Measurements from ENCODE around the gene PRM2. TPM values are rescaled to one million over a fixed set of nuclear protein-coding genes. Genes with fewer than 3 reads are reported as not detected.

PRM2 gene
- total and polyA plus RNA-seq, 2 of the 8 experiments (the other 6 are each of a cell fraction or from before 2014, with no cell fraction given): not detected

GRCh38 chr16:11321662-11322061 is 45.4 kb upstream of the PRM2 start:
- no peaks in the 10 kb centered on the region for H3K79me1 ChIP-seq (ENCODE audit: low read depth, low read length)
- no peak overlapping the region for H2AK5ac ChIP-seq (ENCODE audit: low read depth, low read length)
- H3K4me2 ChIP-seq (ENCODE audit: insufficient read depth in 1 of 2, low read depth in 2 of 2, low read length in 2 of 2): no peak overlapping the region
- no peak overlapping the region for H3K27ac ChIP-seq (ENCODE audit: low read depth, low read length)
- POLR2A ChIA-PET (ENCODE audit: partially characterized antibody): interaction anchor here (4.6 kb wide), 1 partner anchor 8 kb away, joined by 25 read pairs; no protein-coding TSS in a partner anchor
- H4K91ac ChIP-seq (replicated peaks; ENCODE audit: insufficient read length, low read length): no peak overlapping the region
- H3K79me2 ChIP-seq (ENCODE audit: control insufficient read depth in 1 of 2, insufficient read depth in 2 of 2, low read length in 2 of 2): no peaks in the 10 kb centered on the region
- no peak overlapping the region for H3K9ac ChIP-seq (replicated peaks in 1 of 4; ENCODE audit: extremely low read depth in 1 of 4, low read depth in 3 of 4, low read length in 3 of 4)
- H3K23ac ChIP-seq (ENCODE audit: insufficient read length): no peak overlapping the region
- no peak overlapping the region for H4K5ac ChIP-seq (ENCODE audit: insufficient read length, low read depth, low read length)
- 49% methylated on average over 5 of the region's 5 CpGs; no CpG with 5 or more reads in 1 of the 2 experiments for WGBS, 2 experiments (ENCODE audit: extremely low coverage in 1 of 2, insufficient coverage in 1 of 2, insufficient read length in 1 of 2, insufficient replicate concordance in 2 of 2, low coverage in 1 of 2, low lambda C conversion rate in 2 of 2, missing lambda C conversion rate in 1 of 2)
- TF ChIP-seq RFX5 (IDR thresholded peaks at IDR 0.05; ENCODE audit: borderline replicate concordance, low read depth, low read length) (no peak), KDM4A (IDR thresholded peaks at IDR 0.05; ENCODE audit: low read depth, low read length, severe bottlenecking) (no peak), SAP30 (IDR thresholded peaks at IDR 0.05; ENCODE audit: insufficient read depth, insufficient replicate concordance, low read length) (no peak), EZH2 (IDR thresholded peaks at IDR 0.05; ENCODE audit: low read depth, low read length, severe bottlenecking) (no peak), CREB1 (IDR thresholded peaks at IDR 0.05) (no peak), SUZ12 (IDR thresholded peaks at IDR 0.05; ENCODE audit: low read length) (no peak)
- H2AFZ ChIP-seq (ENCODE audit: low read length): no peak overlapping the region
- no peak overlapping the region for H3K18ac ChIP-seq (ENCODE audit: extremely low read depth, low read length)
- H3K36me3 ChIP-seq (ENCODE audit: control insufficient read depth in 2 of 4, insufficient read depth in 4 of 4, low read length in 3 of 4): no peaks in the 10 kb centered on the region
- H3K23me2 ChIP-seq (ENCODE audit: low read depth, low read length): peaks cover 5% of the 10 kb centered on the region; the same call in 1 of the 2 replicates
- no peaks in the 10 kb centered on the region for H3K9me3 ChIP-seq (ENCODE audit: insufficient read depth in 2 of 2, low read depth in 1 of 2, low read length in 1 of 2)
- H2BK5ac ChIP-seq (ENCODE audit: low read depth, low read length): 0 out of 2 replicates have a peak overlapping the region, but pooled peaks have one; percentile 30
- H3K4ac ChIP-seq (replicated peaks; ENCODE audit: insufficient read length, low read depth, low read length): no peak overlapping the region
- no peak overlapping the region for H3K56ac ChIP-seq (replicated peaks; ENCODE audit: insufficient read length, low read depth, low read length)
- no peak for FAIRE-seq
- H2BK15ac ChIP-seq (ENCODE audit: low read length): peak overlapping the region; percentile 61; the same call in 1 of the 2 replicates
- no peaks in the 10 kb centered on the region for H4K20me1 ChIP-seq (replicated peaks in 1 of 2; ENCODE audit: control insufficient read depth in 1 of 2, insufficient read depth in 2 of 2, low read length in 2 of 2)
- H2BK120ac ChIP-seq (replicated peaks; ENCODE audit: low read depth, low read length): no peak overlapping the region
- H4K8ac ChIP-seq (ENCODE audit: extremely low read depth, insufficient read depth, low read length): no peak overlapping the region
- no peak for DNase-seq (ENCODE audit: low read depth in 1 of 2, low spot score in 2 of 2)
- H3K27me3 ChIP-seq (replicated peaks in 1 of 4; ENCODE audit: control insufficient read depth in 3 of 4, extremely low read depth in 1 of 4, insufficient read depth in 3 of 4, low read length in 3 of 4): no peaks in the 10 kb centered on the region
- peaks cover 2 to 10% (median 4%) of the 10 kb centered on the region in 4 experiments; a peak in 5 of 7 replicates for H3K4me1 ChIP-seq (replicated peaks in 1 of 4; ENCODE audit: control insufficient read depth in 3 of 4, insufficient read depth in 4 of 4, low read length in 3 of 4)
- CTCF ChIA-PET (ENCODE audit: partially characterized antibody): no interaction called here
- no peak overlapping the region for H3K14ac ChIP-seq (ENCODE audit: insufficient read length)
- H2BK12ac ChIP-seq (ENCODE audit: low read depth, low read length): no peak overlapping the region; the same call in 1 of the 2 replicates
- no peak overlapping the region for H3K4me3 ChIP-seq (ENCODE audit: extremely low read depth in 1 of 4, insufficient read depth in 2 of 4, low read depth in 3 of 4, low read length in 4 of 4)
- H2BK20ac ChIP-seq (ENCODE audit: low read length): no peak overlapping the region

Measured in H1 (cell line).